IMR-90 (cell line): Measurements from ENCODE around the gene SYTL4. TPM values are rescaled to one million over a fixed set of nuclear protein-coding genes. Genes with fewer than 3 reads are reported as not detected.

Experiments used
- ATAC-seq: fragments of 200-7000 bp; cut with Tn5 transposase; 2 replicates; pipeline ENCODE4 v1.9.1; 2020; ENCODE audit warnings: low read depth, mild to moderate bottlenecking, moderate library complexity
- BruUV-seq: library from RNA; stranded (reverse); fragments of 400-500 nt; replicated peaks from 2 replicates; lab custom pipeline; 2021; lab: Mats Ljungman, UMichigan
- CTCF ChIA-PET: fragments of 300-600 bp; formaldehyde crosslinking; extraction: SDS; loops from one replicate; lab custom pipeline; 2021; ENCODE audit warnings: antibody characterized with exemption; lab: Yijun Ruan, JAX
- POLR2A ChIA-PET: fragments of 300-600 bp; sonication (Branson Sonifier 250); formaldehyde crosslinking; loops from one replicate; lab custom pipeline; 2022; ENCODE audit warnings: antibody characterized with exemption; ENCODE audit not compliant: unreplicated experiment; lab: Charles Lee
- DNase-seq: peaks from one replicate; pipeline ENCODE4 v3.0.0; 2013
- H2AFZ ChIP-seq: replicated peaks from 2 replicates; pipeline ENCODE3; 2013; ENCODE audit warnings: low read length, mild to moderate bottlenecking; ENCODE audit not compliant: poor library complexity
- H2AK5ac ChIP-seq: 2 replicates; pipeline ENCODE4 v1.6.1; 2013; ENCODE audit warnings: low read depth, low read length, inconsistent platforms
- H2AK9ac ChIP-seq: replicated peaks from 2 replicates; pipeline ENCODE3; 2013; ENCODE audit warnings: mild to moderate bottlenecking, low read depth, low read length, moderate library complexity; ENCODE audit not compliant: poor library complexity
- H2BK120ac ChIP-seq: 2 replicates; pipeline ENCODE4 v1.6.1; 2013; ENCODE audit warnings: low read depth, low read length, inconsistent platforms
- H2BK15ac ChIP-seq: 3 replicates; pipeline ENCODE4 v1.6.1; 2013; ENCODE audit warnings: low read depth, low read length, inconsistent platforms
- H2BK20ac ChIP-seq: 2 replicates; pipeline ENCODE4 v1.6.1; 2013; ENCODE audit warnings: low read depth, mild to moderate bottlenecking, inconsistent platforms, low read length, moderate library complexity
- H2BK5ac ChIP-seq: 2 replicates; pipeline ENCODE4 v1.6.1; 2013; ENCODE audit warnings: mild to moderate bottlenecking, low read depth, low read length, inconsistent platforms; ENCODE audit not compliant: poor library complexity, severe bottlenecking
- H3K14ac ChIP-seq: replicated peaks from 2 replicates; pipeline ENCODE4 v1.6.1; 2013; ENCODE audit warnings: low read depth, low read length, inconsistent platforms
- H3K18ac ChIP-seq: 2 replicates; pipeline ENCODE4 v1.6.1; 2013; ENCODE audit warnings: low read depth, low read length, control low read depth
- H3K23ac ChIP-seq: 2 replicates; pipeline ENCODE4 v1.6.1; 2013; ENCODE audit warnings: low read depth, low read length, inconsistent platforms
- H3K27ac ChIP-seq: 2 replicates; pipeline ENCODE4 v1.5.1; 2013; ENCODE audit warnings: mild to moderate bottlenecking, control low read depth, low read length; ENCODE audit not compliant: insufficient read depth
- H3K27me3 ChIP-seq: 2 replicates; pipeline ENCODE4 v1.6.1; 2013; ENCODE audit warnings: low read length; ENCODE audit not compliant: control insufficient read depth, insufficient read depth
- H3K36me3 ChIP-seq: 2 replicates; pipeline ENCODE4 v1.6.1; 2013; ENCODE audit warnings: low read length, mixed read lengths; ENCODE audit not compliant: control insufficient read depth, insufficient read depth
- H3K4ac ChIP-seq: 2 replicates; pipeline ENCODE4 v1.6.1; 2013; ENCODE audit warnings: low read depth, low read length, inconsistent platforms
- H3K4me1 ChIP-seq: 2 replicates; pipeline ENCODE4 v1.6.1; 2013; ENCODE audit warnings: low read length, mixed read lengths; ENCODE audit not compliant: control insufficient read depth, insufficient read depth
- H3K4me2 ChIP-seq: 2 replicates; pipeline ENCODE4 v1.6.1; 2013; ENCODE audit warnings: low read depth, mild to moderate bottlenecking, control low read depth, low read length, moderate library complexity
- H3K4me3 ChIP-seq: 2 replicates; pipeline ENCODE4 v1.5.1; 2013; ENCODE audit warnings: low read depth, mild to moderate bottlenecking, control low read depth, low read length, moderate library complexity; ENCODE audit not compliant: insufficient read depth
- H3K56ac ChIP-seq: 2 replicates; pipeline ENCODE4 v1.6.1; 2013; ENCODE audit warnings: low read length, inconsistent platforms; ENCODE audit not compliant: insufficient read depth; ENCODE audit errors: extremely low read depth
- H3K79me1 ChIP-seq, 2 experiments: 2 replicates each; pipeline ENCODE4 v1.6.1; 2013; ENCODE audit warnings: low read length in 2 of 2, inconsistent platforms in 1 of 2, low read depth in 1 of 2
- H3K9ac ChIP-seq: 2 replicates; pipeline ENCODE4 v1.6.1; 2013; ENCODE audit warnings: low read depth, low read length, control low read depth
- H3K9me1 ChIP-seq: 2 replicates; pipeline ENCODE4 v1.6.1; 2013; ENCODE audit warnings: low read length, inconsistent platforms; ENCODE audit not compliant: insufficient read depth
- H3K9me3 ChIP-seq: 2 replicates; pipeline ENCODE4 v1.6.1; 2013; ENCODE audit warnings: low read length; ENCODE audit not compliant: control insufficient read depth, insufficient read depth
- H4K20me1 ChIP-seq: 2 replicates; pipeline ENCODE4 v1.6.1; 2013; ENCODE audit warnings: low read length, inconsistent platforms; ENCODE audit not compliant: insufficient read depth
- H4K5ac ChIP-seq: 2 replicates; pipeline ENCODE4 v1.6.1; 2013; ENCODE audit warnings: mild to moderate bottlenecking, low read depth, low read length, control low read depth
- H4K8ac ChIP-seq, 2 experiments: 2 replicates each; pipeline ENCODE4 v1.6.1; 2013; ENCODE audit warnings: low read depth in 2 of 2, low read length in 2 of 2, control low read depth in 1 of 2, inconsistent platforms in 1 of 2
- H4K91ac ChIP-seq: 2 replicates; pipeline ENCODE4 v1.6.1; 2013; ENCODE audit warnings: low read depth, low read length, inconsistent platforms; ENCODE audit not compliant: insufficient read depth
- CEBPB ChIP-seq: IDR thresholded peaks from 2 replicates; pipeline ENCODE4 v1.6.1; 2012; ENCODE audit warnings: low read depth, low read length, improper control_type of control experiment
- CTCF ChIP-seq: conservative IDR thresholded peaks from 2 replicates; pipeline ENCODE4 v1.5.1; 2012; ENCODE audit warnings: mild to moderate bottlenecking, low read depth, low read length, improper control_type of control experiment
- WGBS, 2 experiments: methylation state at CpG; one replicate each; pipeline versions ENCODE4 v1.1.5 to v1.1.7; 2013; ENCODE audit warnings: missing lambda C conversion rate in 2 of 2; ENCODE audit not compliant: insufficient read length in 1 of 2; ENCODE audit errors: extremely low coverage in 2 of 2; 5-methylcytosine and 5-hydroxymethylcytosine counted together
- dilution Hi-C: fragments of 300-500 bp; cut with HindIII; formaldehyde crosslinking; loops from one replicate; pipeline ENCODE4 v1.14.3; 2018; ENCODE audit warnings: low sequenced_read_pairs; ENCODE audit not compliant: unreplicated experiment
- in situ Hi-C: fragments of 300-500 bp; cut with MboI; formaldehyde crosslinking; loops from 3 replicates; pipeline ENCODE4 v1.14.3; 2019; ENCODE audit warnings: low sequenced_read_pairs, inconsistent platforms, mixed read lengths
- intact Hi-C: fragments of 100-400 bp; cut with micrococcal nuclease; formaldehyde crosslinking; loops from 2 replicates; pipeline ENCODE4 v1.10.0; 2022
- polyA plus RNA-seq, 3 experiments: library from polyadenylated mRNA; depleted of rRNA; stranded (reverse); fragments of >200 nt; gene quantifications; 2 replicates each; pipeline ENCODE4 v1.2.3, GENCODE V29; 2012; ENCODE audit warnings: low replicate concordance in 1 of 3
- total RNA-seq: library from RNA; depleted of rRNA; stranded (reverse); fragments of >200 nt; gene quantifications from 2 replicates; pipeline ENCODE4 v1.2.3, GENCODE V29; 2012

Gene SYTL4
- total and polyA plus RNA-seq, 2 of the 4 experiments (the other 2 are of a cell fraction): 2.3 to 2.4 TPM

- no peak overlapping the region for H3K4me3 ChIP-seq
- CTCF ChIA-PET: no interaction called here
- no peak for TF ChIP-seq CEBPB
- TF ChIP-seq CTCF: no peak
- no peak overlapping the region for H2AFZ ChIP-seq
- H2AK9ac ChIP-seq: no peak overlapping the region
- no peak overlapping the region for H3K9ac ChIP-seq
- no peak overlapping the region for H2BK5ac ChIP-seq
- no peaks in the 10 kb centered on the region for H3K79me1 ChIP-seq
- no peak overlapping the region for H2BK120ac ChIP-seq
- H3K4me2 ChIP-seq: no peak overlapping the region
- H3K18ac ChIP-seq: no peak overlapping the region
- POLR2A ChIA-PET: no interaction called here
- no peak overlapping the region for H4K8ac ChIP-seq
- no peak overlapping the region for H3K4ac ChIP-seq
- ATAC-seq (no peak), DNase-seq (no peak)
- no CpG with 5 or more reads among the region's 2 CpGs for WGBS, 2 experiments
- H3K36me3 ChIP-seq: no peaks in the 10 kb centered on the region
- in situ Hi-C loops: no loop called here
- H4K91ac ChIP-seq: no peak overlapping the region
- no peak overlapping the region for H2BK15ac ChIP-seq
- no peak overlapping the region for H4K5ac ChIP-seq
- dilution Hi-C loops: no loop called here
- peaks cover 2% of the 10 kb centered on the region; the same call in 1 of the 2 replicates for H3K27me3 ChIP-seq
- H3K14ac ChIP-seq: no peak overlapping the region
- no peak overlapping the region for H2AK5ac ChIP-seq
- no peak overlapping the region for H3K56ac ChIP-seq
- H3K4me1 ChIP-seq: no peaks in the 10 kb centered on the region
- H3K23ac ChIP-seq: no peak overlapping the region
- no peak overlapping the region for H3K27ac ChIP-seq
- intact Hi-C loops: no loop called here
- no peaks in the 10 kb centered on the region for H3K9me3 ChIP-seq
- H3K9me1 ChIP-seq: no peaks in the 10 kb centered on the region; the same call in 1 of the 2 replicates
- no TSS peak for BruUV-seq
- H2BK20ac ChIP-seq: no peak overlapping the region
- H4K20me1 ChIP-seq: no peaks in the 10 kb centered on the region
Measured at GRCh38 chrX:100695302-100695701, 36.6 kb downstream of the SYTL4 start.
